NCI-H2196 (cell line): ENCODE results near the gene GSX2.
"Not testable (repeated sequence)": the region's sequence is repeated elsewhere in the genome, so short reads cannot be mapped to it uniquely, and the experiment has no call there.

Source experiments
- DNase-seq: peaks from one replicate; lab custom pipeline; 2025; ENCODE audit not compliant: unreplicated experiment; lab: John Stamatoyannopoulos, UW

Gene GSX2

GRCh38 chr4:54099748-54100574, at the start of gene GSX2:
Gene GSX2, plus strand, starts transcription at chr4:54100163. Its CDS starts 182 bp downstream, at chr4:54100345.
- DNase-seq, result no peak

- no peak for DNase-seq
Observed at GRCh38 chr4:54050214-54050904, 49.6 kb upstream of the GSX2 start.

- not testable (repeated sequence) for DNase-seq
Observed at GRCh38 chr4:54053322-54053721, 46.6 kb upstream of the GSX2 start.

- no peak for DNase-seq
Observed at GRCh38 chr4:54054501-54054900, 45.5 kb upstream of the GSX2 start.

- no peak for DNase-seq
Observed at GRCh38 chr4:54055494-54055893, 44.5 kb upstream of the GSX2 start.

- DNase-seq, result no peak
Observed at GRCh38 chr4:54056360-54056759, 43.6 kb upstream of the GSX2 start.

- no peak for DNase-seq
Observed at GRCh38 chr4:54058171-54058570, 41.8 kb upstream of the GSX2 start.

GRCh38 chr4:54060116-54060515, 39.8 kb upstream of the GSX2 start:
- no peak for DNase-seq

- no peak for DNase-seq
Observed at GRCh38 chr4:54061067-54061466, 38.9 kb upstream of the GSX2 start.

- DNase-seq, result no peak
Observed at GRCh38 chr4:54061873-54062272, 38.1 kb upstream of the GSX2 start.

GRCh38 chr4:54062392-54062791, 37.6 kb upstream of the GSX2 start:
- no peak for DNase-seq

GRCh38 chr4:54063229-54063628, 36.7 kb upstream of the GSX2 start:
- DNase-seq, result no peak

- no peak for DNase-seq
Observed at GRCh38 chr4:54063737-54064316, 36.1 kb upstream of the GSX2 start.

GRCh38 chr4:54064317-54065111, 35.4 kb upstream of the GSX2 start, which contains the start of gene CHIC2:
Gene CHIC2, minus strand, starts transcription at chr4:54064605. Its CDS starts 305 bp downstream, at chr4:54064300.
- peak; percentile 74 for DNase-seq

GRCh38 chr4:54065282-54066087, 34.5 kb upstream of the GSX2 start:
- DNase-seq, result no peak

GRCh38 chr4:54066088-54066415, 33.9 kb upstream of the GSX2 start:
- no peak for DNase-seq

GRCh38 chr4:54066718-54067129, 33.2 kb upstream of the GSX2 start:
- no peak for DNase-seq

- DNase-seq, result no peak
Observed at GRCh38 chr4:54067166-54067565, 32.8 kb upstream of the GSX2 start.

- DNase-seq, result no peak
Observed at GRCh38 chr4:54073271-54073880, 26.6 kb upstream of the GSX2 start.

GRCh38 chr4:54074381-54074780, 25.6 kb upstream of the GSX2 start:
- no peak for DNase-seq
